SH-SY5Y (cell line): ENCODE data around the gene ABCG2.

Experiments
- GATA2 ChIP-seq: IDR thresholded peaks from 2 replicates; pipeline ENCODE4 v1.6.1; 2011; ENCODE audit warnings: mild to moderate bottlenecking, low read depth, low read length
- GATA3 ChIP-seq: IDR thresholded peaks from 2 replicates; pipeline ENCODE4 v1.6.1; 2011; ENCODE audit warnings: low read depth, mild to moderate bottlenecking, low read length, moderate library complexity

DNA sequence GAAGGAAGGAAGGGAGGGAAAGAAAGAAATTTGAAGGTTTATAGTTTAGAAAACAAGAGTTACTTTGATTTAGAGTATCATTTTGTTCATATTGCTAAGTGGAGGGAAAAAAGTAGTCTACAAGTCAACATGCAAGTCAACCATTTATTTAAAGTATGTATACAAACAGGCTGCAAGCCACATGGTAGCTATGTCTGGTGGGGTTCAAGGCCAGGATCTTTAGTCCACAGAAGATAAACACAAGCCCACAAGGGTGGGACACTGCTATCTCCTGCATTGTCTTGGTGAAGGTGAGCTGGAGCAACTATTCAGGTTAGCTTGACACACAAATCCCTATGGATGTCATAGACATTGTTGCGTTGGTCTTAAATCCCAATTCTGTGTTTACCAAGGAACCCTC is 71.4 kb downstream of the ABCG2 start:
- TF ChIP-seq GATA3: no peak
- TF ChIP-seq GATA2: no peak
